Nephron (organoid): ENCODE data around the gene MUC5B.

Experiments used
- H3K27ac Mint-ChIP-seq, 3 experiments: 2 replicates each; pipeline ENCODE4 v1.8.0; 2020; ENCODE audit warnings: mixed read lengths in 3 of 3, mild to moderate bottlenecking in 2 of 3, moderate library complexity in 1 of 3
- H3K27me3 Mint-ChIP-seq: 2 replicates; pipeline ENCODE4 v1.8.0; 2021; ENCODE audit warnings: low read depth, mild to moderate bottlenecking, moderate library complexity, mixed read lengths
- H3K36me3 Mint-ChIP-seq: 2 replicates; pipeline ENCODE4 v1.8.0; 2020; ENCODE audit warnings: low read depth, mixed read lengths
- H3K4me1 Mint-ChIP-seq: 2 replicates; pipeline ENCODE4 v1.8.0; 2020; ENCODE audit warnings: mixed read lengths
- H3K4me3 Mint-ChIP-seq, 3 experiments: 2 replicates each; pipeline ENCODE4 v1.8.0; 2020; ENCODE audit warnings: mild to moderate bottlenecking in 3 of 3, mixed read lengths in 3 of 3, moderate library complexity in 2 of 3
- H3K9me3 Mint-ChIP-seq: 2 replicates; pipeline ENCODE4 v1.8.0; 2020; ENCODE audit warnings: mixed read lengths
- CTCF ChIP-seq, 3 experiments: fragments of 200-600 bp; sonication (generic); IDR thresholded peaks; one replicate each; pipeline ENCODE4 v1.5.0; 2021; ENCODE audit warnings: antibody characterized with exemption in 3 of 3; ENCODE audit not compliant: unreplicated experiment in 3 of 3

MUC5B gene

GRCh38 chr11:1272531-1272930, 49.7 kb downstream of the MUC5B start:
- Mint-ChIP-seq H3K36me3 (peaks cover 30% of the 10 kb centered on the region), H3K4me1 (no peaks in the 10 kb centered on the region), H3K27me3 (no peaks in the 10 kb centered on the region), H3K27ac (no peak overlapping the region), H3K4me3 (no peak overlapping the region), H3K9me3 (no peaks in the 10 kb centered on the region)
- TF ChIP-seq CTCF (IDR thresholded peaks at IDR 0.05; ENCODE audit: unreplicated experiment in 3 of 3) = no peak

- Mint-ChIP-seq H3K4me3 (no peak overlapping the region), H3K36me3 (peaks cover 35% of the 10 kb centered on the region), H3K4me1 (no peaks in the 10 kb centered on the region), H3K27me3 (no peaks in the 10 kb centered on the region), H3K9me3 (no peaks in the 10 kb centered on the region), H3K27ac (no peak overlapping the region)
- TF ChIP-seq CTCF (IDR thresholded peaks at IDR 0.05; ENCODE audit: unreplicated experiment in 3 of 3) = no peak
Measured at GRCh38 chr11:1274501-1274900, 51.6 kb downstream of the MUC5B start.

GRCh38 chr11:1275021-1275420, 52.2 kb downstream of the MUC5B start:
- peaks cover 37% of the 10 kb centered on the region for H3K36me3 Mint-ChIP-seq

GRCh38 chr11:1276041-1276790, 53.4 kb downstream of the MUC5B start:
- H3K9me3 Mint-ChIP-seq = no peaks in the 10 kb centered on the region
- no peaks in the 10 kb centered on the region for H3K27me3 Mint-ChIP-seq
- H3K4me3 Mint-ChIP-seq = no peak overlapping the region
- H3K4me1 Mint-ChIP-seq = no peaks in the 10 kb centered on the region
- H3K36me3 Mint-ChIP-seq = peaks cover 41% of the 10 kb centered on the region
- TF ChIP-seq CTCF (IDR thresholded peaks at IDR 0.05; ENCODE audit: unreplicated experiment in 3 of 3) = no peak
- no peak overlapping the region for H3K27ac Mint-ChIP-seq

More at GRCh38 chr11:1275021-1275420, 52.2 kb downstream of the MUC5B start:
- Mint-ChIP-seq H3K27ac (no peak overlapping the region), H3K4me3 (no peak overlapping the region), H3K4me1 (no peaks in the 10 kb centered on the region), H3K9me3 (no peaks in the 10 kb centered on the region), H3K27me3 (no peaks in the 10 kb centered on the region)
- TF ChIP-seq CTCF (IDR thresholded peaks at IDR 0.05; ENCODE audit: unreplicated experiment in 3 of 3) = no peak

GRCh38 chr11:1276866-1277615, 54.2 kb downstream of the MUC5B start:
- no peak overlapping the region for H3K4me3 Mint-ChIP-seq
- no peak overlapping the region for H3K27ac Mint-ChIP-seq
- no peaks in the 10 kb centered on the region for H3K4me1 Mint-ChIP-seq
- no peaks in the 10 kb centered on the region for H3K27me3 Mint-ChIP-seq
- peaks cover 44% of the 10 kb centered on the region for H3K36me3 Mint-ChIP-seq
- TF ChIP-seq CTCF (IDR thresholded peaks at IDR 0.05; ENCODE audit: unreplicated experiment in 3 of 3) = no peak
- H3K9me3 Mint-ChIP-seq = no peaks in the 10 kb centered on the region
